ENCODE results near the gene CLDND1.

CLDND1 gene

DNA sequence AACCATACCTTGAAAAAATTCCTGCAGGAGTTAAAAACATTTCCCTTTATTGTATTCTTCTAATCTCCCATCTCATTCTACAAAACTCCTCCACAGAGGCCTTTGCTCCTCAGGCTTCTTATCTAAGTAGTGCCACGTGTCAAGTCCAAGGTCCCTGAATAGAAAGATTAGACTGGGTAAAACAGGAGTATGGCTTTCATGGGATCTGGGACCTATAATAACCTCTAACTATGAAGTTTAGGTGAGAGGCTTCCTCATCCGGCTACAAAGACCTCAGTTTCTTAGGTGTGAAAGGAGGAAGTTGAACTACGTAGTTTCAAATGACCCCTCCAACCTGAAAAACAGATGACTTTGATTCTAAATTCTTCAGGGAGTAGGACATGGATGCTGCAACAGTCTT, 29.1 kb upstream of the CLDND1 start:
- DNase-seq (ENCODE audit: low read depth) = no peak
- TF ChIP-seq, protein P1, sequence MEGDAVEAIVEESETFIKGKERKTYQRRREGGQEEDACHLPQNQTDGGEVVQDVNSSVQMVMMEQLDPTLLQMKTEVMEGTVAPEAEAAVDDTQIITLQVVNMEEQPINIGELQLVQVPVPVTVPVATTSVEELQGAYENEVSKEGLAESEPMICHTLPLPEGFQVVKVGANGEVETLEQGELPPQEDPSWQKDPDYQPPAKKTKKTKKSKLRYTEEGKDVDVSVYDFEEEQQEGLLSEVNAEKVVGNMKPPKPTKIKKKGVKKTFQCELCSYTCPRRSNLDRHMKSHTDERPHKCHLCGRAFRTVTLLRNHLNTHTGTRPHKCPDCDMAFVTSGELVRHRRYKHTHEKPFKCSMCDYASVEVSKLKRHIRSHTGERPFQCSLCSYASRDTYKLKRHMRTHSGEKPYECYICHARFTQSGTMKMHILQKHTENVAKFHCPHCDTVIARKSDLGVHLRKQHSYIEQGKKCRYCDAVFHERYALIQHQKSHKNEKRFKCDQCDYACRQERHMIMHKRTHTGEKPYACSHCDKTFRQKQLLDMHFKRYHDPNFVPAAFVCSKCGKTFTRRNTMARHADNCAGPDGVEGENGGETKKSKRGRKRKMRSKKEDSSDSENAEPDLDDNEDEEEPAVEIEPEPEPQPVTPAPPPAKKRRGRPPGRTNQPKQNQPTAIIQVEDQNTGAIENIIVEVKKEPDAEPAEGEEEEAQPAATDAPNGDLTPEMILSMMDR (IDR thresholded peaks at IDR 0.05; ENCODE audit: low read length, missing control alignments) = no peak
- H3K4me3 ChIP-seq (replicated peaks; ENCODE audit: low read depth, low read length) = no peak overlapping the region

DNA sequence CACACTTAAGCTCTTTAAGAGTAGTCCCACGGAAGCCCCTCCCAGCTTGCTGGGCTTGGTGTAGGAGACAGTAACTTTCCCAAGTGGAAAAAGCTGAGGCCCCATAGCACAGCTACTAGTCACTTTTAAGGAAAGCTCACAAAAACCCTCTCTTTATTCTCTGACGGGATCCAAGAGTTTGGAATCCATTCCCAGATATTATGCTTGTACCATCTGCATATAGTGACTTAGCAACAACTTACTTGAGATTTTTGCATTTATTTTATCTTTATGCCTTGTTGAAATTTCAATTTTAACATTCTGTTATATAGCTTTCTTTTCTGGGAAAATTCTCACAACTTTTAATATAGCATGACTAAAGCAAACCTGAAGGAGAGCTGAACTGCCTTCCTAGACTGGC, 28.5 kb upstream of the CLDND1 start:
- no peak for DNase-seq (ENCODE audit: low read depth)
- H3K4me3 ChIP-seq (replicated peaks; ENCODE audit: low read depth, low read length) = no peak overlapping the region
- TF ChIP-seq, protein P1 (IDR thresholded peaks at IDR 0.05; ENCODE audit: low read length, missing control alignments) = no peak

DNA sequence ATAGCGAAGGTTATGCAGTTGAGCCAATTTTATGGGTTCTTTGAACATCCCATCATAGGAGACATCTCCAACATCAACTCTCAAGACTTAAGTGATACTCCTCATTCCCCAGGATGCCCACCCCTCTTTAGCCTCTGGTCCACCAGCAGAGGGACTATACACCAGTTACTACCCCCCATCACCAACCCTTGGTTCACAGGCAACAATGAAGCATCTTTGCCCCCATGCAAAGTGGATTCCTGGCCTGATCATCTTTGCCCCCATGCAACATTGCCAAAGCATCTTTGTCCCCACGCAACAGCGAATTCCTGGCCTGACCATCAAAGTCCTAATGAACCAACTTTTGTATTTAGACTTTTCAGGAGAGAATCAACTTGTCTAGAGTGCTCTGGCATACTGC, 28.1 kb upstream of the CLDND1 start:
- TF ChIP-seq, protein P1 (IDR thresholded peaks at IDR 0.05; ENCODE audit: low read length, missing control alignments) = no peak
- no peak for DNase-seq (ENCODE audit: low read depth)
- H3K4me3 ChIP-seq (replicated peaks; ENCODE audit: low read depth, low read length) = no peak overlapping the region

DNA sequence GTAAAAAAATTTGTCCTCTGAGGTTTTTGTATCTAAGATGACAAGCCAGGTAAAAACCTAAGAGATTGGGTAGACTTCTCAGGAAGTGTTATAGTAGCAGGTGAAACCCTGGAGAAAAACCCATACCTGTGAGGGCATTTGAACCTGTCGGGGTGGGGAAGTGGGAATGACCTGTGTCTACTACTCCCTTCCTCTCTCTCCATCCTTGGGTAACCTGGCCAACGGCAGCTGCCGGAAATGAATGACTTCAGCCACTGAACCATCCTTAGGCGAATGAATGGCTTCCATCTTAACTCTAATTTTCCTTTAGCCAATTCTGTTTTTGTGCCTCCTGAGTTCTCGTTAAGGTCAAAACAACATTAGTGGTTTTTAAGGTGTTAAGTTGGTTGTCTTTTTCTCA, 25.8 kb upstream of the CLDND1 start:
- DNase-seq (ENCODE audit: low read depth) = no peak
- TF ChIP-seq, protein P1 (IDR thresholded peaks at IDR 0.05; ENCODE audit: low read length, missing control alignments) = no peak
- H3K4me3 ChIP-seq (replicated peaks; ENCODE audit: low read depth, low read length) = no peak overlapping the region

DNA sequence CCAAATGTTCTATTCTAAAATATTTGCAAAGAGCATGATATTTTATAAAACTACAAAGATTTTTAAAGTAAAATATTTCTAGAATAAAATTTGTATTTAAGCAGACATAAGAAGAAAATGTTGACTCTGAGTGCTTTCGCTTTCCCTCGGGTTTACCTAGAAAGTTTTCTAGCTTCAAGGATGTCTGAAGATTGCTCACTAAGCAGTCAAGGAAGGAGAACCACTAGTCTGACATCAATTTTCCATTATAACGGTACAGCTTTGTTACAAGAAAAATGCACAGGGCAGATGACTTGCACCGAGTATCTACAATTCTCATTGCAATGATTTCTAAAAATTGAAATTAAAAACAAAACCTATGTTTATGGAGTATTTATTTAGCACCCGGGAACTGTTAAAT, 23.2 kb upstream of the CLDND1 start:
- no peak for DNase-seq (ENCODE audit: low read depth)
- no peak overlapping the region for H3K4me3 ChIP-seq (replicated peaks; ENCODE audit: low read depth, low read length)
- TF ChIP-seq, protein P1 (IDR thresholded peaks at IDR 0.05; ENCODE audit: low read length, missing control alignments) = no peak

DNA sequence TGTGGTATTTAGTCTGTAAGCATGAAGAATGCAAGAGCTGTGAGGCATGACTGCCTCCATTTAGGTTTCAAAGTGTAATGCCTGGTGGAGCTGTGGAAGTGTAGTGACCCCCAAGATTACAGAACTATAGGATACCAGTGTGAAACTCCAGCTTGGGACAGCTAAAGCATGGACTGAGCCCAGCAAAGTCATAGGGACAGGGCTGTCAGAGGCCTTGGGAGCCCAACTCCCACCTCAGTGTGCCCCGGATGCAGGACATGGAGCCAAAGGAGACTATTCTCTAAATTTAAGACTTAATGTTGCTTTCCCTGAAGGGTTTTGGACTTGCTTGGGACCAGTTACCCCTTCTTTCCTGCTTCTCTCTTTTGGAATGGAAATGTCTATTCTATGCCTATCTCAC, 19.9 kb upstream of the CLDND1 start:
- TF ChIP-seq, protein P1 (IDR thresholded peaks at IDR 0.05; ENCODE audit: low read length, missing control alignments) = no peak
- H3K4me3 ChIP-seq (replicated peaks; ENCODE audit: low read depth, low read length) = no peak overlapping the region
- no peak for DNase-seq (ENCODE audit: low read depth)

DNA sequence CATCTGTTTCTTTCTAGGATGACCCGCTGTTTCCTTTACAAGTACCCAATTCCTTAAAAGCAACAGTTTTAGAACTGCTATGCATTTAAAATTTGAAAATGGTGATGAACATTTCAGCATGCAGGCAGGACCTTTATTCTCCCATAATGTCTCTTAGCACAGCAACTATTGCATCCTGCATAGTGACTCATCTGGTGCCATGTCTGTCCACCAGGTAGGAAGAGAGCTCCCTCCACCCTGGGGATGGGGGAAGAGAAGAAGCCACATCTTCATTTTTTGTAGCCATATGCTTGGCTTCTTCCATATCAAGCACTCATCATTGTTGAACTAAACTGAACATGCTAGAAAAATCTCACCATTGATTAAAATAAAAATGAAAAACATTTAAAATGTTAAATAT, 19.0 kb upstream of the CLDND1 start:
- no peak for DNase-seq (ENCODE audit: low read depth)

More for the DNA sequence above, 19.0 kb upstream of the CLDND1 start:
- no peak overlapping the region for H3K4me3 ChIP-seq (replicated peaks; ENCODE audit: low read depth, low read length)
- TF ChIP-seq, protein P1 (IDR thresholded peaks at IDR 0.05; ENCODE audit: low read length, missing control alignments) = no peak

Measured in fibroblast of pulmonary artery (primary cell).